AG04450 (cell line): ENCODE results near the gene SEC14L3. TPM values are rescaled to one million over a fixed set of nuclear protein-coding genes. Genes with fewer than 3 reads are reported as not detected.

Experiments used
- CTCF ChIA-PET: fragments of 300-600, 350-600 bp; formaldehyde crosslinking; extraction: SDS; loops from one replicate; lab custom pipeline; 2022; ENCODE audit warnings: antibody characterized with exemption, inconsistent platforms; lab: Charles Lee
- POLR2A ChIA-PET: fragments of 350-600 bp; formaldehyde crosslinking; extraction: SDS; loops from one replicate; lab custom pipeline; 2021; ENCODE audit warnings: antibody characterized with exemption, inconsistent platforms; lab: Yijun Ruan, JAX
- DNase-seq: peaks from one replicate; pipeline ENCODE4 v3.0.0-alpha.2; 2011; ENCODE audit warnings: low read depth, low spot score
- H3K27ac ChIP-seq: one replicate; pipeline ENCODE4 v1.5.1; 2012; ENCODE audit warnings: low read depth, low read length, control low read depth
- H3K27me3 ChIP-seq: one replicate; pipeline ENCODE4 v1.6.0; 2012; ENCODE audit warnings: low read length; ENCODE audit not compliant: control insufficient read depth, insufficient read depth
- H3K4me3 ChIP-seq: 2 replicates; pipeline ENCODE4 v1.5.1; 2011; ENCODE audit warnings: mild to moderate bottlenecking, low read depth, low read length, control low read depth
- H3K9me3 ChIP-seq: 2 replicates; pipeline ENCODE4 v1.5.1; 2012; ENCODE audit warnings: low read length; ENCODE audit not compliant: control insufficient read depth, insufficient read depth
- polyA plus RNA-seq: library from polyadenylated mRNA; depleted of rRNA; stranded (reverse); fragments of >200 nt; gene quantifications from 2 replicates; pipeline ENCODE4 v1.2.3, GENCODE V29; 2011
- TF ChIP-seq, protein P1 (sequence below): IDR thresholded peaks from 2 replicates; pipeline ENCODE4 v1.5.1; 2011; ENCODE audit warnings: low read depth, low read length, control low read depth, inconsistent platforms

SEC14L3 gene
- polyA plus RNA-seq, 1 experiment = not detected

GRCh38 chr22:30439836-30440235 is 32.0 kb downstream of the SEC14L3 start:
- DNase-seq = no peak
- H3K27ac ChIP-seq = no peak overlapping the region
- H3K9me3 ChIP-seq = peaks cover 4% of the 10 kb centered on the region; the same call in 1 of the 2 replicates
- peaks cover 15% of the 10 kb centered on the region for H3K27me3 ChIP-seq
- ChIA-PET CTCF (no interaction called here), POLR2A (no interaction called here)
- TF ChIP-seq, protein P1, sequence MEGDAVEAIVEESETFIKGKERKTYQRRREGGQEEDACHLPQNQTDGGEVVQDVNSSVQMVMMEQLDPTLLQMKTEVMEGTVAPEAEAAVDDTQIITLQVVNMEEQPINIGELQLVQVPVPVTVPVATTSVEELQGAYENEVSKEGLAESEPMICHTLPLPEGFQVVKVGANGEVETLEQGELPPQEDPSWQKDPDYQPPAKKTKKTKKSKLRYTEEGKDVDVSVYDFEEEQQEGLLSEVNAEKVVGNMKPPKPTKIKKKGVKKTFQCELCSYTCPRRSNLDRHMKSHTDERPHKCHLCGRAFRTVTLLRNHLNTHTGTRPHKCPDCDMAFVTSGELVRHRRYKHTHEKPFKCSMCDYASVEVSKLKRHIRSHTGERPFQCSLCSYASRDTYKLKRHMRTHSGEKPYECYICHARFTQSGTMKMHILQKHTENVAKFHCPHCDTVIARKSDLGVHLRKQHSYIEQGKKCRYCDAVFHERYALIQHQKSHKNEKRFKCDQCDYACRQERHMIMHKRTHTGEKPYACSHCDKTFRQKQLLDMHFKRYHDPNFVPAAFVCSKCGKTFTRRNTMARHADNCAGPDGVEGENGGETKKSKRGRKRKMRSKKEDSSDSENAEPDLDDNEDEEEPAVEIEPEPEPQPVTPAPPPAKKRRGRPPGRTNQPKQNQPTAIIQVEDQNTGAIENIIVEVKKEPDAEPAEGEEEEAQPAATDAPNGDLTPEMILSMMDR = no peak
- no peak overlapping the region for H3K4me3 ChIP-seq

GRCh38 chr22:30439226-30439625 is 32.6 kb downstream of the SEC14L3 start:
- TF ChIP-seq, protein P1 = no peak
- Histone ChIP-seq H3K27ac (no peak overlapping the region), H3K27me3 (peaks cover 15% of the 10 kb centered on the region), H3K9me3 (peaks cover 4% of the 10 kb centered on the region; the same call in 1 of the 2 replicates), H3K4me3 (no peak overlapping the region)
- ChIA-PET POLR2A (no interaction called here), CTCF (no interaction called here)
- DNase-seq = no peak

GRCh38 chr22:30438559-30438958 is 33.3 kb downstream of the SEC14L3 start:
- Histone ChIP-seq H3K27ac (no peak overlapping the region), H3K9me3 (peaks cover 4% of the 10 kb centered on the region; the same call in 1 of the 2 replicates), H3K27me3 (peaks cover 15% of the 10 kb centered on the region), H3K4me3 (no peak overlapping the region)
- ChIA-PET CTCF (no interaction called here), POLR2A (no interaction called here)
- TF ChIP-seq, protein P1 = no peak
- DNase-seq = no peak

DNA sequence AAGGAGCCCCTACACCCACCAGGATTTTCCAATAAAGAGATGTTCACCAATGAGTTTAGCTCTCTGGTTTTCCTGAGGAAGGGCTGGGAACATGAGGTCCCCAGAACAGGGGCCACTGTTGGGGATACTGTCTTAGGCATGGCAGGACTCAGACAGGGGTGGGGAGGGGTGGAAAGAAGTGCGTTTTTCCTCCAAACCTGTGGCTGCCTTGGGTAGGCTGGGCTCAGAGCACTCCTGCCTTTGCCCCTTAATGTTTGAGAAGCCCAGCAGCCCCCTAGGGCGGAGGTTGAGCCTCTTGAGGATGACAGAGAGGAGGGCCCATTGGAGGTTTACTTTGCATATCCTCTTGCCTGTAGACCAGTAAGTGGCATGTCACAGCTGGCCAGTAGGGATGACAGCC is 35.6 kb downstream of the SEC14L3 start:
- peaks cover 15% of the 10 kb centered on the region for H3K27me3 ChIP-seq
- POLR2A ChIA-PET = interaction anchor here (0.9 kb wide), 1 partner anchor 11 kb away, joined by 5 read pairs; the partner anchor contains the start of gene MTFP1
- no peak overlapping the region for H3K27ac ChIP-seq

DNA sequence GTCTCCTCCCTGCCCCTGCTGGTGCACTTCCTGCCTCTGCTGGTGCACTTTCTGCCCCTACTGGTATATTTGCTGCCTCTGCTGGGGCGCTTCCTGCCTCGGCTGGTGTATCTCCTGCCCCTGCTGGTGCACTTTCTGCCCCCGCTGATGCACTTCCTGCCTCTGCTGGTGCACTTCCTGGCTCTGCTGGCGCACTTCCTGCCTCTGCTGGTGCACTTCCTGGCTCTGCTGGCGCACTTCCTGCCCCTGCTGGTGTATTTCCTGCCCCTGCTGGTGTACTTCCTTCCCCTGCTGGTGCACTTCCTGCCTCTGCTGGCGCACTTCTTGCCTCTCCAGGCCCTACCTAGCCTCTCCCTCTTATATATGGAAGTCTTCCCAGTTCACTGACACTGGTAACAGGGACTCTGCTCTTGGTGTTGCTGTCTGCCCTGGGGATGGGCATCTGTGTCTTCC is 36.1 kb downstream of the SEC14L3 start:
- Histone ChIP-seq H3K4me3 (no peak overlapping the region), H3K27ac (no peak overlapping the region), H3K27me3 (peaks cover 15% of the 10 kb centered on the region), H3K9me3 (peaks cover 4% of the 10 kb centered on the region; the same call in 1 of the 2 replicates)
- ChIA-PET CTCF (interaction anchor here (1.0 to 1.5 kb wide), 2 partner anchors 9 to 11 kb away, joined by 3 read pairs; no protein-coding TSS in a partner anchor), POLR2A (interaction anchor here (0.9 kb wide), 1 partner anchor 10 kb away, joined by 5 read pairs; the partner anchor contains the start of gene MTFP1)
- TF ChIP-seq, protein P1 = no peak
- DNase-seq = no peak

More for the DNA sequence above, 35.6 kb downstream of the SEC14L3 start:
- Histone ChIP-seq H3K4me3 (no peak overlapping the region), H3K9me3 (peaks cover 4% of the 10 kb centered on the region; the same call in 1 of the 2 replicates)
- DNase-seq = no peak
- CTCF ChIA-PET = interaction anchor here (1.0 to 1.5 kb wide), 2 partner anchors 8 to 10 kb away, joined by 3 read pairs; no protein-coding TSS in a partner anchor
- TF ChIP-seq, protein P1 = no peak
